Lung microvascular endothelial cell (primary cell): ENCODE measurements around the gene STK11. TPM values are rescaled to one million over a fixed set of nuclear protein-coding genes. Genes with fewer than 3 reads are reported as not detected.
A peak's percentile ranks its signal among the peaks of the same experiment; 100 is the strongest.

Source experiments
- DNase-seq, 2 donors: peaks; one replicate each; pipeline versions ENCODE4 v3.0.0 to v3.0.0-alpha.2; 2010; ENCODE audit warnings: low read depth in 2 of 2
- total RNA-seq: library from RNA; depleted of rRNA; stranded (reverse); fragments of >200 nt; gene quantifications from 2 replicates; pipeline ENCODE4 v1.2.1, GENCODE V29; 2014

The STK11 gene
- total RNA-seq = 46.6 and 70.4 TPM in 2 replicates

GRCh38 chr19:1205114-1206099 is at the start of gene STK11:
TSS of gene STK11 (plus strand) at chr19:1205778. CDS start at chr19:1206914, 1,136 bp downstream.
- peak; percentile 98 to 99 for DNase-seq

GRCh38 chr19:1156305-1156801 is 49.2 kb upstream of the STK11 start:
- DNase-seq = no peak

- DNase-seq = no peak
These were observed 48.6 kb upstream of the STK11 start for GRCh38 chr19:1156830-1157615.

GRCh38 chr19:1157931-1158884 is 47.4 kb upstream of the STK11 start:
- DNase-seq = no peak

- DNase-seq = no peak
These were observed 46.6 kb upstream of the STK11 start for GRCh38 chr19:1158885-1159448.

GRCh38 chr19:1159864-1160595 is 45.5 kb upstream of the STK11 start:
- DNase-seq = no peak

- DNase-seq = no peak
These were observed 43.9 kb upstream of the STK11 start for GRCh38 chr19:1161716-1162115.

GRCh38 chr19:1162404-1163282 is 42.9 kb upstream of the STK11 start:
- DNase-seq = no peak

GRCh38 chr19:1163283-1163933 is 42.2 kb upstream of the STK11 start:
- DNase-seq = no peak

GRCh38 chr19:1163934-1164683 is 41.5 kb upstream of the STK11 start:
- DNase-seq = no peak

- no peak for DNase-seq
These were observed 40.7 kb upstream of the STK11 start for GRCh38 chr19:1164684-1165531.

GRCh38 chr19:1166872-1167573 is 38.6 kb upstream of the STK11 start:
- DNase-seq = no peak

- no peak for DNase-seq
These were observed 37.6 kb upstream of the STK11 start for GRCh38 chr19:1167687-1168571.

GRCh38 chr19:1168572-1169410 is 36.8 kb upstream of the STK11 start:
- peak in 1 of 2 donors; percentile 66 for DNase-seq
